ENCODE data around the gene SLC4A1AP. TPM values are rescaled to one million over a fixed set of nuclear protein-coding genes. Genes with fewer than 3 reads are reported as not detected.

Gene SLC4A1AP
- total and polyA plus RNA-seq, 9 of the 15 experiments (the other 6 are each of a cell fraction or from before 2014, with no cell fraction given), result 8.1 to 40.5 (median 35.3) TPM

DNA sequence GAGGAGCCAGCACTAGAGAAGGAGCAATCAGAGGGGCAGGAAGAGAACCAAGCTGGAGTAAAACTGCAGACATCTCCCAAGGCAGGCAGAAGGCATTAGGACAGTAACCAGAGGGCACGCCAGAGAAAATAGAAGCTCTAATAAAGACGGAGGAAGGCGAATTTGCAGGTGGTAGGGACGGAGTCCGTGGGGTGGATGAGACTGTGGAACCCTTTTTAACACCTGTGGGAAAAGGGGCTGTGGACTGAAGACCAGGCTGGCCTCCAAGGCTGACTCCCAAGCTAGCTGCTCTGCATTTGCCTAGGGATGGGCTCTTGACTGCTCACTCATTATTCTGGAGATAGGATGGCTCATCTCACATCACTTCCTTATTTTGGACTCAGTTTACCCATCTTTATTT, 49.5 kb downstream of the SLC4A1AP start:
- no TSS peak for BruUV-seq (replicated peaks)

More for the DNA sequence above, 49.5 kb downstream of the SLC4A1AP start:
- H3K27me3 ChIP-seq (ENCODE audit: control insufficient read depth in 2 of 2, insufficient read depth in 2 of 2, low read length in 2 of 2), result peaks cover 18 to 32% of the 10 kb centered on the region in 2 experiments
- ChIA-PET POLR2A (interaction anchor here (0.7 to 1.5 kb wide), 2 partner anchors 9 to 26 kb away, joined by 3 read pairs; no protein-coding TSS in a partner anchor), CTCF (ENCODE audit: low intra/inter-chr PET ratio) (no interaction called here)
- ATAC-seq (no peak), FAIRE-seq (no peak), DNase-seq (ENCODE audit: extremely low read depth in 1 of 4, low spot score in 3 of 4) (no peak)
- no peaks in the 10 kb centered on the region for H3K36me3 ChIP-seq (ENCODE audit: control insufficient read depth, insufficient read depth, low read length)
- TF ChIP-seq ZNF212 (CRISPR knock-in tag; IDR thresholded peaks at IDR 0.05), result no peak
- TF ChIP-seq ZNF512 (tag; IDR thresholded peaks at IDR 0.05), result peak; percentile 69
- TF ChIP-seq SMARCB1 (IDR thresholded peaks at IDR 0.05; ENCODE audit: insufficient read length, low read depth), result no peak
- TF ChIP-seq MCM7 (IDR thresholded peaks at IDR 0.05), result no peak
- TF ChIP-seq, protein P1, sequence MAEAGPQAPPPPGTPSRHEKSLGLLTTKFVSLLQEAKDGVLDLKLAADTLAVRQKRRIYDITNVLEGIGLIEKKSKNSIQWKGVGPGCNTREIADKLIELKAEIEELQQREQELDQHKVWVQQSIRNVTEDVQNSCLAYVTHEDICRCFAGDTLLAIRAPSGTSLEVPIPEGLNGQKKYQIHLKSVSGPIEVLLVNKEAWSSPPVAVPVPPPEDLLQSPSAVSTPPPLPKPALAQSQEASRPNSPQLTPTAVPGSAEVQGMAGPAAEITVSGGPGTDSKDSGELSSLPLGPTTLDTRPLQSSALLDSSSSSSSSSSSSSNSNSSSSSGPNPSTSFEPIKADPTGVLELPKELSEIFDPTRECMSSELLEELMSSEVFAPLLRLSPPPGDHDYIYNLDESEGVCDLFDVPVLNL (CRISPR knock-in tag; IDR thresholded peaks at IDR 0.05; ENCODE audit: low read depth), result no peak
- TF ChIP-seq, protein P2, sequence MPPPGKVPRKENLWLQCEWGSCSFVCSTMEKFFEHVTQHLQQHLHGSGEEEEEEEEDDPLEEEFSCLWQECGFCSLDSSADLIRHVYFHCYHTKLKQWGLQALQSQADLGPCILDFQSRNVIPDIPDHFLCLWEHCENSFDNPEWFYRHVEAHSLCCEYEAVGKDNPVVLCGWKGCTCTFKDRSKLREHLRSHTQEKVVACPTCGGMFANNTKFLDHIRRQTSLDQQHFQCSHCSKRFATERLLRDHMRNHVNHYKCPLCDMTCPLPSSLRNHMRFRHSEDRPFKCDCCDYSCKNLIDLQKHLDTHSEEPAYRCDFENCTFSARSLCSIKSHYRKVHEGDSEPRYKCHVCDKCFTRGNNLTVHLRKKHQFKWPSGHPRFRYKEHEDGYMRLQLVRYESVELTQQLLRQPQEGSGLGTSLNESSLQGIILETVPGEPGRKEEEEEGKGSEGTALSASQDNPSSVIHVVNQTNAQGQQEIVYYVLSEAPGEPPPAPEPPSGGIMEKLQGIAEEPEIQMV (tag; conservative IDR thresholded peaks at IDR 0.05; ENCODE audit: low read depth), result 0 out of 2 replicates have a peak, but pooled peaks have one; percentile 33
- no peak for TF ChIP-seq KDM2B (CRISPR knock-in tag; IDR thresholded peaks at IDR 0.05)
- no peak for TF ChIP-seq ZNF324 (CRISPR knock-in tag; IDR thresholded peaks at IDR 0.05)
- no peak for TF ChIP-seq PHTF2 (CRISPR knock-in tag; IDR thresholded peaks at IDR 0.05)
- TF ChIP-seq CREB3L1 (IDR thresholded peaks at IDR 0.05; ENCODE audit: borderline replicate concordance, low read depth), result no peak
- no peak for TF ChIP-seq RBM14 (IDR thresholded peaks at IDR 0.05; ENCODE audit: borderline replicate concordance, insufficient read depth, low read depth, low read length)
- TF ChIP-seq SNRNP70 (optimal IDR thresholded peaks at IDR 0.05; ENCODE audit: low read depth, low read length), result no peak
- TF ChIP-seq, protein P3, sequence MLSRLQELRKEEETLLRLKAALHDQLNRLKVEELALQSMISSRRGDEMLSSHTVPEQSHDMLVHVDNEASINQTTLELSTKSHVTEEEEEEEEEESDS (CRISPR knock-in tag; IDR thresholded peaks at IDR 0.05), result no peak
- no peaks in the 10 kb centered on the region for H3K9me3 ChIP-seq (replicated peaks; ENCODE audit: control insufficient read depth, insufficient read depth, low read depth, low read length)
- no peaks in the 10 kb centered on the region for H4K20me1 ChIP-seq (replicated peaks; ENCODE audit: control insufficient read depth, insufficient read depth, low read length)
- peaks cover 0 to 13% of the 10 kb centered on the region in 2 experiments; a peak in 3 of 5 replicates for H3K4me1 ChIP-seq (replicated peaks in 1 of 2; ENCODE audit: control insufficient read depth in 2 of 2, insufficient read depth in 2 of 2, low read length in 2 of 2)
- H3K79me2 ChIP-seq (ENCODE audit: control insufficient read depth, insufficient read depth, low read length), result no peaks in the 10 kb centered on the region
- H2AFZ ChIP-seq (ENCODE audit: low read depth, low read length), result no peak overlapping the region
- 1% methylated on average over 5 of the region's 5 CpGs for WGBS (ENCODE audit: insufficient coverage, low coverage, missing lambda C conversion rate)
- no peak overlapping the region for H3K9ac ChIP-seq (ENCODE audit: insufficient read depth in 1 of 2, low read depth in 2 of 2, low read length in 2 of 2)
- intact Hi-C loops (cut with micrococcal nuclease), result no loop called here
- in situ Hi-C loops (cut with MboI), result no loop called here
- no peak overlapping the region for H3K27ac ChIP-seq (ENCODE audit: extremely low read depth, low read depth, low read length)
- no peak overlapping the region for H3K4me3 ChIP-seq
- H3K9me1 ChIP-seq (ENCODE audit: control insufficient read depth, insufficient read depth, low read length), result no peaks in the 10 kb centered on the region
- H3K4me2 ChIP-seq (ENCODE audit: insufficient read depth, low read length), result no peak overlapping the region
